ENCODE measurements around the gene HSP90AA1. TPM values are rescaled to one million over a fixed set of nuclear protein-coding genes. Genes with fewer than 3 reads are reported as not detected.

HSP90AA1 gene
- total and polyA plus RNA-seq, 2 of the 8 experiments (the other 6 are each of a cell fraction or from before 2014, with no cell fraction given) = 339 to 878 TPM

DNA sequence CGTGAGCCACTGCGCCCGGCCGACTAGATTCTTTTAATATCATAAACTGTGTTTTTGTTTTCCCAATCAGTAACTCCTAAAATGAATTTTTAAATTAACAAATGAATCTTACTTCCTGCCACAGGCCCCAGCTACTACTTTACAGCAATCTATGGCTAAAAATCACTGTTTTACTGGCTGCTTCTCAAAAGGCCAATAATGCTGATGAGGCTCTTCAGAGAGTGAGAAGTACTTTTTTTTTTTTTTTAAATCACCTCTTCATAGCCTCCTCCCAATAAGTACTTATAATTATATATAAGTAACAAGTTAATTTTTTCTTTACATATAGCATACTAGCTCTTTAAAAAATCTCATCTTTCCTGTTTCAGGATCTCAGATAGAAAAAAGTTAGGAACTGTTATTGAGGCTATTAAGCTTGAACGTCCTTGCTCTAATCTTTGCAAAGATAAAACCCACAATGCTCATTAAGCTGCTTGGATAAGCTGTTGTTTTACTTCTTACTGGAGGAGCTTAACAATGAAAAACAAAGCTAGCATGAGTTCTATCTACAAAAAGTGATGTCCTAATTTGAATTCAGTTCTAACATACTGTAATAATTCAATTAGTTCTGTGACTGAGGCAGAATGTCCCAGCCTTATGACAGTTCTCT is 40.1 kb upstream of the HSP90AA1 start (continued):
- TF ChIP-seq, protein P1, sequence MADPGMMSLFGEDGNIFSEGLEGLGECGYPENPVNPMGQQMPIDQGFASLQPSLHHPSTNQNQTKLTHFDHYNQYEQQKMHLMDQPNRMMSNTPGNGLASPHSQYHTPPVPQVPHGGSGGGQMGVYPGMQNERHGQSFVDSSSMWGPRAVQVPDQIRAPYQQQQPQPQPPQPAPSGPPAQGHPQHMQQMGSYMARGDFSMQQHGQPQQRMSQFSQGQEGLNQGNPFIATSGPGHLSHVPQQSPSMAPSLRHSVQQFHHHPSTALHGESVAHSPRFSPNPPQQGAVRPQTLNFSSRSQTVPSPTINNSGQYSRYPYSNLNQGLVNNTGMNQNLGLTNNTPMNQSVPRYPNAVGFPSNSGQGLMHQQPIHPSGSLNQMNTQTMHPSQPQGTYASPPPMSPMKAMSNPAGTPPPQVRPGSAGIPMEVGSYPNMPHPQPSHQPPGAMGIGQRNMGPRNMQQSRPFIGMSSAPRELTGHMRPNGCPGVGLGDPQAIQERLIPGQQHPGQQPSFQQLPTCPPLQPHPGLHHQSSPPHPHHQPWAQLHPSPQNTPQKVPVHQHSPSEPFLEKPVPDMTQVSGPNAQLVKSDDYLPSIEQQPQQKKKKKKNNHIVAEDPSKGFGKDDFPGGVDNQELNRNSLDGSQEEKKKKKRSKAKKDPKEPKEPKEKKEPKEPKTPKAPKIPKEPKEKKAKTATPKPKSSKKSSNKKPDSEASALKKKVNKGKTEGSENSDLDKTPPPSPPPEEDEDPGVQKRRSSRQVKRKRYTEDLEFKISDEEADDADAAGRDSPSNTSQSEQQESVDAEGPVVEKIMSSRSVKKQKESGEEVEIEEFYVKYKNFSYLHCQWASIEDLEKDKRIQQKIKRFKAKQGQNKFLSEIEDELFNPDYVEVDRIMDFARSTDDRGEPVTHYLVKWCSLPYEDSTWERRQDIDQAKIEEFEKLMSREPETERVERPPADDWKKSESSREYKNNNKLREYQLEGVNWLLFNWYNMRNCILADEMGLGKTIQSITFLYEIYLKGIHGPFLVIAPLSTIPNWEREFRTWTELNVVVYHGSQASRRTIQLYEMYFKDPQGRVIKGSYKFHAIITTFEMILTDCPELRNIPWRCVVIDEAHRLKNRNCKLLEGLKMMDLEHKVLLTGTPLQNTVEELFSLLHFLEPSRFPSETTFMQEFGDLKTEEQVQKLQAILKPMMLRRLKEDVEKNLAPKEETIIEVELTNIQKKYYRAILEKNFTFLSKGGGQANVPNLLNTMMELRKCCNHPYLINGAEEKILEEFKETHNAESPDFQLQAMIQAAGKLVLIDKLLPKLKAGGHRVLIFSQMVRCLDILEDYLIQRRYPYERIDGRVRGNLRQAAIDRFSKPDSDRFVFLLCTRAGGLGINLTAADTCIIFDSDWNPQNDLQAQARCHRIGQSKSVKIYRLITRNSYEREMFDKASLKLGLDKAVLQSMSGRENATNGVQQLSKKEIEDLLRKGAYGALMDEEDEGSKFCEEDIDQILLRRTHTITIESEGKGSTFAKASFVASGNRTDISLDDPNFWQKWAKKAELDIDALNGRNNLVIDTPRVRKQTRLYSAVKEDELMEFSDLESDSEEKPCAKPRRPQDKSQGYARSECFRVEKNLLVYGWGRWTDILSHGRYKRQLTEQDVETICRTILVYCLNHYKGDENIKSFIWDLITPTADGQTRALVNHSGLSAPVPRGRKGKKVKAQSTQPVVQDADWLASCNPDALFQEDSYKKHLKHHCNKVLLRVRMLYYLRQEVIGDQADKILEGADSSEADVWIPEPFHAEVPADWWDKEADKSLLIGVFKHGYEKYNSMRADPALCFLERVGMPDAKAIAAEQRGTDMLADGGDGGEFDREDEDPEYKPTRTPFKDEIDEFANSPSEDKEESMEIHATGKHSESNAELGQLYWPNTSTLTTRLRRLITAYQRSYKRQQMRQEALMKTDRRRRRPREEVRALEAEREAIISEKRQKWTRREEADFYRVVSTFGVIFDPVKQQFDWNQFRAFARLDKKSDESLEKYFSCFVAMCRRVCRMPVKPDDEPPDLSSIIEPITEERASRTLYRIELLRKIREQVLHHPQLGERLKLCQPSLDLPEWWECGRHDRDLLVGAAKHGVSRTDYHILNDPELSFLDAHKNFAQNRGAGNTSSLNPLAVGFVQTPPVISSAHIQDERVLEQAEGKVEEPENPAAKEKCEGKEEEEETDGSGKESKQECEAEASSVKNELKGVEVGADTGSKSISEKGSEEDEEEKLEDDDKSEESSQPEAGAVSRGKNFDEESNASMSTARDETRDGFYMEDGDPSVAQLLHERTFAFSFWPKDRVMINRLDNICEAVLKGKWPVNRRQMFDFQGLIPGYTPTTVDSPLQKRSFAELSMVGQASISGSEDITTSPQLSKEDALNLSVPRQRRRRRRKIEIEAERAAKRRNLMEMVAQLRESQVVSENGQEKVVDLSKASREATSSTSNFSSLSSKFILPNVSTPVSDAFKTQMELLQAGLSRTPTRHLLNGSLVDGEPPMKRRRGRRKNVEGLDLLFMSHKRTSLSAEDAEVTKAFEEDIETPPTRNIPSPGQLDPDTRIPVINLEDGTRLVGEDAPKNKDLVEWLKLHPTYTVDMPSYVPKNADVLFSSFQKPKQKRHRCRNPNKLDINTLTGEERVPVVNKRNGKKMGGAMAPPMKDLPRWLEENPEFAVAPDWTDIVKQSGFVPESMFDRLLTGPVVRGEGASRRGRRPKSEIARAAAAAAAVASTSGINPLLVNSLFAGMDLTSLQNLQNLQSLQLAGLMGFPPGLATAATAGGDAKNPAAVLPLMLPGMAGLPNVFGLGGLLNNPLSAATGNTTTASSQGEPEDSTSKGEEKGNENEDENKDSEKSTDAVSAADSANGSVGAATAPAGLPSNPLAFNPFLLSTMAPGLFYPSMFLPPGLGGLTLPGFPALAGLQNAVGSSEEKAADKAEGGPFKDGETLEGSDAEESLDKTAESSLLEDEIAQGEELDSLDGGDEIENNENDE (IDR thresholded peaks at IDR 0.05; ENCODE audit: insufficient replicate concordance, low read length) = no peak
- TF ChIP-seq, protein P2, sequence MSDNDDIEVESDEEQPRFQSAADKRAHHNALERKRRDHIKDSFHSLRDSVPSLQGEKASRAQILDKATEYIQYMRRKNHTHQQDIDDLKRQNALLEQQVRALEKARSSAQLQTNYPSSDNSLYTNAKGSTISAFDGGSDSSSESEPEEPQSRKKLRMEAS (IDR thresholded peaks at IDR 0.05) = no peak
- no peak for TF ChIP-seq SAP30 (IDR thresholded peaks at IDR 0.05; ENCODE audit: insufficient read depth, insufficient replicate concordance, low read length)
- no peak for TF ChIP-seq MAFK (IDR thresholded peaks at IDR 0.05; ENCODE audit: low read depth, low read length)
- TF ChIP-seq SP4 (IDR thresholded peaks at IDR 0.05; ENCODE audit: low read length) = no peak
- no peak for TF ChIP-seq BACH1 (IDR thresholded peaks at IDR 0.05; ENCODE audit: low read length)
- no peak for TF ChIP-seq NRF1 (IDR thresholded peaks at IDR 0.05; ENCODE audit: low read depth, low read length)
- no peak for TF ChIP-seq CEBPB (IDR thresholded peaks at IDR 0.05; ENCODE audit: low read depth, low read length)
- TF ChIP-seq FOSL1 (IDR thresholded peaks at IDR 0.05; ENCODE audit: insufficient read depth, low read depth, low read length) = no peak
- no peak for TF ChIP-seq TAF7 (optimal IDR thresholded peaks at IDR 0.05; ENCODE audit: borderline replicate concordance, low read depth, low read length)
- TF ChIP-seq TBP (IDR thresholded peaks at IDR 0.05; ENCODE audit: low read depth, low read length) = no peak

Data from H1 (cell line).